ENCODE results near the gene GLIS1. TPM values are rescaled to one million over a fixed set of nuclear protein-coding genes. Genes with fewer than 3 reads are reported as not detected.

Gene GLIS1
- total and polyA plus RNA-seq, 2 donors (not counting 3 experiments of a cell fraction or from before 2014, with no cell fraction given), result not detected

DNA sequence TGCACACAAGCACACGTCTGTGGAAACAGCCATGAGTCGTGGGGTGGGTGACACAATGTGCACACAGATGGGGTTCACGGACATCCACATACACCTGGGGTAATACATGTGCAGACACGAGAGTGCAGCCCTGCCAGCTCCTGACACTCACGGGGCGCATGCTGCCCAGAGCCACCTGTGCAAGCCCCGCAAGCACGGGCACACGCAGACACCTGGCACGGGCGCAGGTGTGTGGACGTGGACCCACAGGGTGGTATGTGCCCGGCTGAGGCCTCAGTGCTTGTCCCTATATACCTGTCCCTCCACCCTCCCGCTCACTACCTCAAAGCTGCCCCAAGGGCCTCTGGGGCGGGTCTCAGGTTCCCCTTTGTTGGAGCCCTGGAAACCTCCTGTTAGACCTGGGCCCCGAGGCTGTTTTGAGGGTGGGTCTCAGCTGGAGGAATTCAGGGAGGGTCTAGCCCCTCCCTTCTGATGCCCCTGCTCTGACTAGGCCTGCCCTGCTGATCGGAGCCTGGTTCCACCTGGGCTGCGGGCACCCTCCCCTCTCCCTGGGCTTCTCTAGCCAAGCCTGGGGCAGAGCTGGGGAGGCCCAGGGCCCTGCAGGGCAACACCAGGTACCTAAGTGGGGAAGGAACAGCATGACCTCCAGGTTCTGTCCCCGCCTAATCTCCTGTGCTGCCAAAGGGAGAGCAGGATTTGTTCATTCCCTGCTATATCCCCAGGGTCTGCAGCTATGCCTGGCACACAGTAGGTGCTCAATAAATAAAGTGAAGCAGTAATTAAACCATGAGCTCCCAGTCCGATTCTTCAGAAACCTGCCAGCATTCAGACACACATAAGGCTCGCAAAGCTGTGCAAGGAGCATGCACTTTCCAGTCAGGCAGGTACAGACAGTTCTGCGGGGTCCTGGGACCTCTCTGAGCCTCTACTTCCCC lies 230.6 kb downstream of the GLIS1 start:
- H4K20me1 ChIP-seq (replicated peaks; ENCODE audit: control insufficient read depth, extremely low read depth, insufficient read depth, low read length), result no peaks in the 10 kb centered on the region
- BruUV-seq (replicated peaks), result no TSS peak
- dilution Hi-C loops (cut with MboI; ENCODE audit: extremely low pct_ligation_motif_present, low sequenced_read_pairs), result no loop called here

More for the DNA sequence above, 230.6 kb downstream of the GLIS1 start:
- Histone ChIP-seq H3K27ac (ENCODE audit: insufficient read depth, low read depth, low read length) (no peak overlapping the region), H3K4me2 (ENCODE audit: insufficient read depth, low read length) (no peak overlapping the region), H3K4me1 (ENCODE audit: control insufficient read depth, extremely low read depth, insufficient read depth, low read length) (no peaks in the 10 kb centered on the region), H3K79me2 (ENCODE audit: control insufficient read depth, insufficient read depth, low read length) (no peaks in the 10 kb centered on the region), H3K9me3 (replicated peaks; ENCODE audit: control insufficient read depth, insufficient read depth, low read length) (no peaks in the 10 kb centered on the region), H3K9me1 (replicated peaks; ENCODE audit: control insufficient read depth, extremely low read depth, insufficient read depth, low read length) (no peaks in the 10 kb centered on the region), H3K4me3 (replicated peaks in 1 of 3; ENCODE audit: insufficient read depth in 1 of 3, low read depth in 1 of 3, low read length in 3 of 3) (no peak overlapping the region), H3K9ac (replicated peaks; ENCODE audit: extremely low read depth, insufficient read depth, low read length) (no peak overlapping the region), H2AFZ (ENCODE audit: low read depth, low read length) (no peak overlapping the region), H3K27me3 (ENCODE audit: control insufficient read depth in 2 of 2, insufficient read depth in 2 of 2, low read length in 2 of 2) (no peaks in the 10 kb centered on the region), H3K36me3 (ENCODE audit: control insufficient read depth in 2 of 2, extremely low read depth in 1 of 2, insufficient read depth in 2 of 2, low read length in 2 of 2) (no peaks in the 10 kb centered on the region)
- FAIRE-seq (no peak), DNase-seq (ENCODE audit: low read depth, low spot score) (no peak)
- ChIA-PET POLR2A (no interaction called here), CTCF (no interaction called here)
- intact Hi-C loops (cut with micrococcal nuclease), result no loop called here
- TF ChIP-seq CTCF (IDR thresholded peaks at IDR 0.05; ENCODE audit: extremely low read depth in 1 of 2, insufficient read depth in 1 of 2, low read depth in 1 of 2, low read length in 2 of 2), result no peak
- TF ChIP-seq POLR2AphosphoS5 (IDR thresholded peaks at IDR 0.05; ENCODE audit: insufficient read depth, low read depth, low read length), result no peak
- no peak for TF ChIP-seq POLR2A (IDR thresholded peaks at IDR 0.05; ENCODE audit: low read depth, low read length)
- TF ChIP-seq, protein P1, sequence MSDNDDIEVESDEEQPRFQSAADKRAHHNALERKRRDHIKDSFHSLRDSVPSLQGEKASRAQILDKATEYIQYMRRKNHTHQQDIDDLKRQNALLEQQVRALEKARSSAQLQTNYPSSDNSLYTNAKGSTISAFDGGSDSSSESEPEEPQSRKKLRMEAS (IDR thresholded peaks at IDR 0.05; ENCODE audit: insufficient read depth, insufficient read length), result no peak
- TF ChIP-seq EZH2 (IDR thresholded peaks at IDR 0.05; ENCODE audit: borderline replicate concordance, low read depth, low read length, severe bottlenecking), result no peak
- TF ChIP-seq MYC (IDR thresholded peaks at IDR 0.05; ENCODE audit: low read depth, low read length), result no peak
- TF ChIP-seq JUN (IDR thresholded peaks at IDR 0.05; ENCODE audit: borderline replicate concordance, insufficient read depth, insufficient read length, low read depth), result no peak
- no peak for TF ChIP-seq FOS (IDR thresholded peaks at IDR 0.05; ENCODE audit: borderline replicate concordance, insufficient read depth, low read length)
- TF ChIP-seq GATA2 (IDR thresholded peaks at IDR 0.05; ENCODE audit: insufficient read depth, insufficient read length, low read depth, low read length), result no peak
